HUES48 (cell line): ENCODE data around the gene CAMSAP2.

Experiments used
- H3K27ac ChIP-seq: one replicate; pipeline ENCODE4 v1.7.0; 2013; ENCODE audit warnings: low read depth, low read length, inconsistent platforms
- H3K27me3 ChIP-seq: 2 replicates; pipeline ENCODE4 v1.6.1; 2013; ENCODE audit warnings: mild to moderate bottlenecking, low read length; ENCODE audit not compliant: control insufficient read depth, insufficient read depth
- H3K36me3 ChIP-seq: 2 replicates; pipeline ENCODE4 v1.6.1; 2013; ENCODE audit warnings: low read length; ENCODE audit not compliant: control insufficient read depth, insufficient read depth
- H3K4me1 ChIP-seq: 2 replicates; pipeline ENCODE4 v1.6.1; 2013; ENCODE audit warnings: mild to moderate bottlenecking, low read length; ENCODE audit not compliant: control insufficient read depth, insufficient read depth
- H3K4me3 ChIP-seq: 2 replicates; pipeline ENCODE4 v1.5.1; 2013; ENCODE audit warnings: mild to moderate bottlenecking, low read depth, low read length
- H3K9ac ChIP-seq: 2 replicates; pipeline ENCODE4 v1.6.1; 2013; ENCODE audit warnings: mild to moderate bottlenecking, low read depth, low read length, moderate library complexity
- H3K9me3 ChIP-seq: 2 replicates; pipeline ENCODE4 v1.6.1; 2013; ENCODE audit warnings: low read length; ENCODE audit not compliant: control insufficient read depth, insufficient read depth

CAMSAP2 gene

GRCh38 chr1:200899954-200900867 lies 161.5 kb downstream of the CAMSAP2 start:
- peaks cover 14% of the 10 kb centered on the region for H3K4me1 ChIP-seq
- peaks cover 67% of the 10 kb centered on the region for H3K36me3 ChIP-seq
- H3K4me3 ChIP-seq, result no peak overlapping the region
- no peak overlapping the region for H3K9ac ChIP-seq
- H3K27ac ChIP-seq, result no peak overlapping the region
- no peaks in the 10 kb centered on the region for H3K9me3 ChIP-seq
- no peaks in the 10 kb centered on the region for H3K27me3 ChIP-seq

GRCh38 chr1:200900877-200901276 lies 162.2 kb downstream of the CAMSAP2 start:
- no peak overlapping the region for H3K9ac ChIP-seq
- H3K4me3 ChIP-seq, result no peak overlapping the region
- peaks cover 73% of the 10 kb centered on the region for H3K36me3 ChIP-seq
- H3K9me3 ChIP-seq, result no peaks in the 10 kb centered on the region
- no peak overlapping the region for H3K27ac ChIP-seq
- peaks cover 7% of the 10 kb centered on the region for H3K4me1 ChIP-seq
- H3K27me3 ChIP-seq, result no peaks in the 10 kb centered on the region

GRCh38 chr1:200901350-200901749 lies 162.7 kb downstream of the CAMSAP2 start:
- H3K9ac ChIP-seq, result no peak overlapping the region
- peaks cover 76% of the 10 kb centered on the region for H3K36me3 ChIP-seq
- H3K27me3 ChIP-seq, result no peaks in the 10 kb centered on the region
- H3K27ac ChIP-seq, result no peak overlapping the region
- no peaks in the 10 kb centered on the region for H3K9me3 ChIP-seq
- peaks cover 4% of the 10 kb centered on the region for H3K4me1 ChIP-seq
- no peak overlapping the region for H3K4me3 ChIP-seq

DNA sequence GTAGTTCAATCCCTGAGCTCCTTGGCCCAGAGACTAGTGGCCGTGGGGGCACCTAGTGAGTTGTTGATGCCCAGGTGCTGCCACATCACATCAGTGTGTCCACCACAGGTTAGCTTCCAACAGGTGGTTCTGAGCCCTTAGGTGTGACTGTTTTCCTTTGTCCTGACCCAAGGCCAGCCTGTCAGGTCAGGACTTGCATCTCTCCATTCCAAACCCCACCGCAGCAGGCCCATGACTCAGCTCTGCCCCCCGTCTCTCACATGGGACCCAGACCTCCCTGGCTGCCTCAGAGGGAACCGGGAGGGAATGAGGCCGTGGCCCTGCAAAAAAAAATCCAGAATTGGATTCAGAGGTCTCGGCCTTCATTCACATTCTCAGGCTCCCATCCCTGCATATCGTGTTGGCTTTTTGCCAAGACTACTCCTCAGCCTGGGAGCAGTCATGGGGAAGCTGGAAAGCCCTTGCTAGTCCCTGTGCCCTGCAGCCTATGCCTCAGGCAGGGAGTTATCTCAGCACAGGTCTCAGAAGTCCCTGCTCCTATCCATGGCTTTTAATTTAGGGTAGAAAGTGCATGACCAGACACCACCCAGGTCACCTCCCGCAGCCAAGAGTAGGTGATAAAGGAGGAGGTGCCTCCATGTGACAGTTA lies 163.2 kb downstream of the CAMSAP2 start:
- Histone ChIP-seq H3K4me3 (no peak overlapping the region), H3K4me1 (no peaks in the 10 kb centered on the region), H3K9ac (no peak overlapping the region), H3K27me3 (no peaks in the 10 kb centered on the region), H3K27ac (no peak overlapping the region), H3K9me3 (no peaks in the 10 kb centered on the region), H3K36me3 (peaks cover 76% of the 10 kb centered on the region)

GRCh38 chr1:200903793-200904192 lies 165.1 kb downstream of the CAMSAP2 start:
- no peaks in the 10 kb centered on the region for H3K9me3 ChIP-seq
- no peak overlapping the region for H3K4me3 ChIP-seq
- peaks cover 76% of the 10 kb centered on the region for H3K36me3 ChIP-seq
- H3K4me1 ChIP-seq, result no peaks in the 10 kb centered on the region
- no peak overlapping the region for H3K9ac ChIP-seq
- no peaks in the 10 kb centered on the region for H3K27me3 ChIP-seq
- H3K27ac ChIP-seq, result no peak overlapping the region

DNA sequence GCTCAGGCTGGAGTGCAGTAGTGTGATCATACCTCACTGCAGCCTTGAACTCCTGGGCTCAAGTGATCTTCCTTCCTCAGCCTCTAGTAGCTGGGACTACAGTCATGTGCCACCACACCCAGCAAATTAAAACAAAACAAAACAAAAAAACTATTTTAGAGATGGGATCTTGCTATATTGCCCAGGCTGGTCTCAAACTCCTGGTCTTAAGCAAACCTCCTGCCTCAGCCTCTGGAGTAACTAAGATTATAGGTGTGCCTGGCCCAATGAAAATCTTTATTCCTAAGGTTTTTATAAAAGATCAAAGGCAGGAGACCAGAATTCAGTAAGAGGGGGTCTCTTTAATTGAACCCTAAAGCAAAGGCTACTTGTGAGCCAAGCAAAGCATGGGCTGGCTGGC lies 166.1 kb downstream of the CAMSAP2 start:
- Histone ChIP-seq H3K4me1 (no peaks in the 10 kb centered on the region), H3K4me3 (no peak overlapping the region), H3K27ac (no peak overlapping the region), H3K9me3 (no peaks in the 10 kb centered on the region), H3K9ac (no peak overlapping the region), H3K36me3 (peaks cover 76% of the 10 kb centered on the region), H3K27me3 (no peaks in the 10 kb centered on the region)

GRCh38 chr1:200905411-200906052 lies 166.8 kb downstream of the CAMSAP2 start:
- no peak overlapping the region for H3K9ac ChIP-seq
- H3K4me3 ChIP-seq, result no peak overlapping the region
- peaks cover 76% of the 10 kb centered on the region for H3K36me3 ChIP-seq
- H3K9me3 ChIP-seq, result no peaks in the 10 kb centered on the region
- no peak overlapping the region for H3K27ac ChIP-seq
- no peaks in the 10 kb centered on the region for H3K4me1 ChIP-seq
- H3K27me3 ChIP-seq, result no peaks in the 10 kb centered on the region

DNA sequence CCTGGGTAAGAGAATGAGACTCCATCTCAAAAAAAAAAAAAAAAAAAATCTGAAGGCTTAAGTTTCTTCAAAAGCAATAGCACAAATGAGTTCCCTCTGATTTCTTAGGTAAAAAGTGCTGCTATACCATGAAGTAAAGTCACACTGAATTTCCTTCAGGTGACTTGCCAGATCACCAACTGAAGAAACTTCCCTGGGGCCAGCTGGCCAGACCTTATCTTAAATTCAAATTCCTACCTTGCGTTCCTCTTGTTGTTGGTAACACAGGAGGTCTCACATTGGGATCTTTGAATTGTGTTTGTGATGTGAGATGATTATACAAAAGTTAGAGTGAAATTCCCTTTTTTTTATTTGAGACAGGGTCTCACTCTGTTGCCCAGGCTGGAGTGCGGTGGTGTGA lies 167.8 kb downstream of the CAMSAP2 start:
- Histone ChIP-seq H3K9ac (no peak overlapping the region), H3K36me3 (peaks cover 76% of the 10 kb centered on the region), H3K27me3 (no peaks in the 10 kb centered on the region), H3K9me3 (no peaks in the 10 kb centered on the region), H3K4me3 (no peak overlapping the region), H3K27ac (no peak overlapping the region), H3K4me1 (no peaks in the 10 kb centered on the region)

- no peaks in the 10 kb centered on the region for H3K4me1 ChIP-seq
- no peak overlapping the region for H3K27ac ChIP-seq
- peaks cover 73% of the 10 kb centered on the region for H3K36me3 ChIP-seq
Measured at GRCh38 chr1:200907611-200908097, 169.0 kb downstream of the CAMSAP2 start.

GRCh38 chr1:200908191-200908868 lies 169.6 kb downstream of the CAMSAP2 start:
- H3K27ac ChIP-seq, result no peak overlapping the region
- peaks cover 76% of the 10 kb centered on the region for H3K36me3 ChIP-seq
- no peaks in the 10 kb centered on the region for H3K9me3 ChIP-seq
- H3K4me1 ChIP-seq, result no peaks in the 10 kb centered on the region
- no peak overlapping the region for H3K4me3 ChIP-seq
- H3K9ac ChIP-seq, result no peak overlapping the region
- no peaks in the 10 kb centered on the region for H3K27me3 ChIP-seq

More at GRCh38 chr1:200907611-200908097, 169.0 kb downstream of the CAMSAP2 start:
- no peaks in the 10 kb centered on the region for H3K27me3 ChIP-seq
- H3K9me3 ChIP-seq, result no peaks in the 10 kb centered on the region
- no peak overlapping the region for H3K4me3 ChIP-seq
- no peak overlapping the region for H3K9ac ChIP-seq
